H9 (cell line): ENCODE results near the gene BRSK2. TPM values are rescaled to one million over a fixed set of nuclear protein-coding genes. Genes with fewer than 3 reads are reported as not detected.

Experiments
- DNase-seq: peaks from one replicate; pipeline ENCODE4 v3.0.0-alpha.2; 2017
- H2AFZ ChIP-seq: one replicate; pipeline ENCODE4 v1.6.1; 2013; ENCODE audit warnings: mild to moderate bottlenecking, low read length, control low read depth, moderate library complexity
- H2AK5ac ChIP-seq: 2 replicates; pipeline ENCODE4 v1.6.1; 2013; ENCODE audit warnings: low read length, control low read depth, mixed read lengths; ENCODE audit not compliant: insufficient read length
- H2BK120ac ChIP-seq: one replicate; pipeline ENCODE4 v1.6.1; 2013; ENCODE audit warnings: low read depth, mild to moderate bottlenecking, low read length, control low read depth, inconsistent platforms; ENCODE audit not compliant: poor library complexity, severe bottlenecking
- H2BK12ac ChIP-seq: 2 replicates; pipeline ENCODE4 v1.6.1; 2013; ENCODE audit warnings: low read length, control low read depth, mixed read lengths, low read depth; ENCODE audit not compliant: insufficient read length
- H2BK15ac ChIP-seq: 2 replicates; pipeline ENCODE4 v1.6.1; 2013; ENCODE audit warnings: low read depth, low read length, control low read depth
- H2BK20ac ChIP-seq: one replicate; pipeline ENCODE4 v1.6.1; 2013; ENCODE audit warnings: low read depth, mild to moderate bottlenecking, low read length, control low read depth, inconsistent platforms; ENCODE audit not compliant: poor library complexity, severe bottlenecking
- H2BK5ac ChIP-seq: 2 replicates; pipeline ENCODE4 v1.6.1; 2013; ENCODE audit warnings: low read length, control low read depth, mixed read lengths; ENCODE audit not compliant: insufficient read length
- H3K14ac ChIP-seq: 2 replicates; pipeline ENCODE4 v1.6.1; 2013; ENCODE audit warnings: low read length, control low read depth; ENCODE audit not compliant: insufficient read depth
- H3K18ac ChIP-seq: 2 replicates; pipeline ENCODE4 v1.6.1; 2013; ENCODE audit warnings: low read depth, mild to moderate bottlenecking, mixed read lengths, low read length, control low read depth; ENCODE audit not compliant: insufficient read length
- H3K23ac ChIP-seq: 2 replicates; pipeline ENCODE4 v1.6.1; 2013; ENCODE audit warnings: low read length, control low read depth, mixed read lengths, low read depth; ENCODE audit not compliant: insufficient read length
- H3K23me2 ChIP-seq: 2 replicates; pipeline ENCODE4 v1.6.1; 2013; ENCODE audit warnings: low read depth, mild to moderate bottlenecking, mixed read lengths, low read length, control low read depth; ENCODE audit not compliant: insufficient read length, poor library complexity, severe bottlenecking
- H3K27ac ChIP-seq: 2 replicates; pipeline ENCODE4 v1.5.1; 2013; ENCODE audit warnings: low read length, control low read depth, mixed read lengths, low read depth; ENCODE audit not compliant: insufficient read length
- H3K27me3 ChIP-seq: 2 replicates; pipeline ENCODE4 v1.6.1; 2013; ENCODE audit warnings: low read length, control low read depth, inconsistent platforms; ENCODE audit not compliant: insufficient read depth
- H3K4ac ChIP-seq: 2 replicates; pipeline ENCODE4 v1.6.1; 2013; ENCODE audit warnings: low read depth, mild to moderate bottlenecking, control low read depth, inconsistent platforms, low read length, moderate library complexity
- H3K4me1 ChIP-seq: 2 replicates; pipeline ENCODE4 v1.6.1; 2013; ENCODE audit warnings: low read length, control low read depth, inconsistent platforms; ENCODE audit not compliant: insufficient read depth
- H3K4me2 ChIP-seq: 2 replicates; pipeline ENCODE4 v1.6.1; 2013; ENCODE audit warnings: low read length, control low read depth, mixed read lengths; ENCODE audit not compliant: insufficient read length, insufficient read depth
- H3K56ac ChIP-seq: 2 replicates; pipeline ENCODE4 v1.6.1; 2013; ENCODE audit warnings: low read depth, mild to moderate bottlenecking, mixed read lengths, low read length, control low read depth; ENCODE audit not compliant: insufficient read length
- H3K79me1 ChIP-seq: 2 replicates; pipeline ENCODE4 v1.6.1; 2013; ENCODE audit warnings: low read depth, mild to moderate bottlenecking, moderate library complexity, low read length, control low read depth, inconsistent platforms; ENCODE audit not compliant: insufficient read depth, poor library complexity, severe bottlenecking
- H3K79me2 ChIP-seq: 2 replicates; pipeline ENCODE4 v1.6.1; 2013; ENCODE audit warnings: low read length, control low read depth, inconsistent platforms; ENCODE audit not compliant: insufficient read depth
- H3K9ac ChIP-seq: 2 replicates; pipeline ENCODE4 v1.6.1; 2013; ENCODE audit warnings: low read length, control low read depth, mixed read lengths; ENCODE audit not compliant: insufficient read length; ENCODE audit errors: extremely low read depth
- H3K9me3 ChIP-seq: one replicate; pipeline ENCODE4 v1.6.1; 2013; ENCODE audit warnings: low read depth, low read length, inconsistent platforms; ENCODE audit not compliant: control insufficient read depth
- H3T11ph ChIP-seq: one replicate; pipeline ENCODE4 v1.6.1; 2013; ENCODE audit warnings: mild to moderate bottlenecking, low read length, control low read depth, inconsistent platforms
- H4K20me1 ChIP-seq: one replicate; pipeline ENCODE4 v1.6.1; 2013; ENCODE audit not compliant: control insufficient read depth, insufficient read length, insufficient read depth
- H4K5ac ChIP-seq: 2 replicates; pipeline ENCODE4 v1.6.1; 2013; ENCODE audit warnings: low read depth, mild to moderate bottlenecking, mixed read lengths, low read length, control low read depth; ENCODE audit not compliant: insufficient read length
- H4K8ac ChIP-seq: replicated peaks from 2 replicates; pipeline ENCODE4 v1.6.1; 2013; ENCODE audit warnings: low read length, control low read depth, mixed read lengths, low read depth; ENCODE audit not compliant: insufficient read length
- H4K91ac ChIP-seq: 2 replicates; pipeline ENCODE4 v1.6.1; 2013; ENCODE audit warnings: low read depth, mild to moderate bottlenecking, moderate library complexity, mixed read lengths, low read length, control low read depth; ENCODE audit not compliant: insufficient read length
- H3K27ac Mint-ChIP-seq, 3 experiments: 2 replicates in 2 of 3; 3 replicates in 1 of 3; pipeline ENCODE4 v1.8.0; 2020 to 2021; ENCODE audit warnings: mixed read lengths in 3 of 3, mild to moderate bottlenecking in 1 of 3, moderate library complexity in 1 of 3
- H3K27me3 Mint-ChIP-seq: 2 replicates; pipeline ENCODE4 v1.8.0; 2021; ENCODE audit warnings: low read depth, mild to moderate bottlenecking, moderate library complexity, mixed read lengths
- H3K36me3 Mint-ChIP-seq, 3 experiments: 2 replicates in 2 of 3; 3 replicates in 1 of 3; pipeline ENCODE4 v1.8.0; 2020 to 2021; ENCODE audit warnings: low read depth in 3 of 3, mixed read lengths in 3 of 3; ENCODE audit not compliant: insufficient read depth in 1 of 3
- H3K4me1 Mint-ChIP-seq, 2 experiments: 2 replicates each; pipeline ENCODE4 v1.8.0; 2020; ENCODE audit warnings: mixed read lengths in 2 of 2
- H3K4me3 Mint-ChIP-seq, 2 experiments: 2 replicates in 1 of 2; 3 replicates in 1 of 2; pipeline ENCODE4 v1.8.0; 2020 to 2021; ENCODE audit warnings: mild to moderate bottlenecking in 2 of 2, mixed read lengths in 2 of 2, moderate library complexity in 1 of 2
- H3K9me3 Mint-ChIP-seq, 2 experiments: 2 replicates in 1 of 2; 3 replicates in 1 of 2; pipeline ENCODE4 v1.8.0; 2020; ENCODE audit warnings: mild to moderate bottlenecking in 2 of 2, mixed read lengths in 2 of 2, moderate library complexity in 1 of 2
- WGBS: extraction: QIAGEN DNeasy Blood & Tissue Kit; methylation state at CpG from one replicate; pipeline ENCODE4 v1.1.7; 2013; ENCODE audit warnings: missing lambda C conversion rate, low lambda C conversion rate, mixed read lengths; ENCODE audit not compliant: insufficient read length; ENCODE audit errors: extremely low coverage; 5-methylcytosine and 5-hydroxymethylcytosine counted together
- total RNA-seq: library from RNA; stranded (reverse); gene quantifications from 2 replicates; pipeline ENCODE4 v1.2.1, GENCODE V29; 2021
- TF ChIP-seq, protein P1 (sequence below): fragments of 200-600 bp; sonication (generic); conservative IDR thresholded peaks from 3 replicates; pipeline ENCODE4 v1.8.0; 2021; ENCODE audit warnings: antibody characterized with exemption, mild to moderate bottlenecking

The BRSK2 gene
- total RNA-seq, 1 experiment from 2014 or later, result 28.4 TPM

DNA sequence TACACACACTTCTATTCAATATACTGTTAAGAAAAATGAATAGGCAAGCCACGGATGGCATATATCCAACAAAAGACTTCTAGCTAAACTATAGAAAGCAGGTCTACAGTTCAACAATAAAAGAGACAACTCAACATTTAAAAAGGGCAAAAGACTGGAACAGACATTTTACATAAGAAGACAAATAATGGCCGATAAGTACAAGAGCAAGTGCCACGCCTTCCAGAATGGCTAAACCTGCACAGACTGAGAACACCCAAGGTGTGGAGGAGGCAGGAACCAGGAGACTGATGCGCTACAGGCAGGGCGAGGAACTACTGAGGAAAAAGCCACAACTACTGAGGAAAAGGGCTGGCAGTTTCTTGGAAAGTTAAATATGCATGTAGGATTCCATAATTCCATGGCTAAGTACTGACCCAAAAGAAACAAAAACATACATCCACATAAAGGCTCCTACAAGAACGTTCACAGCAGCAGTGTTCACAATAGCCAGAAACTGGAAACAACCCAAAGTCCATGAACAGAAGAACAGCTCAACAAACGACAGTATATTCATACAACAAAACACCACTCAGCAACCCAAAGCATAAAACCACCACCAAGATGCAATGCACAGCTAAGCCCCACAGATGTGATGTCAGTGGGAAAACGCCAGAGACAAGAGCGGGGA is 106.5 kb downstream of the BRSK2 start:
- no peak overlapping the region for H3K27ac ChIP-seq
- Mint-ChIP-seq H3K36me3 (peaks cover 3 to 15% (median 5%) of the 10 kb centered on the region in 3 experiments), H3K4me3 (no peak overlapping the region), H3K9me3 (peaks cover 8 to 15% of the 10 kb centered on the region in 2 experiments; a peak in 4 of 5 replicates), H3K27me3 (peaks cover 4% of the 10 kb centered on the region), H3K4me1 (peaks cover 11 to 18% of the 10 kb centered on the region in 2 experiments), H3K27ac (no peak overlapping the region)
- H3K79me2 ChIP-seq, result no peaks in the 10 kb centered on the region; the same call in 1 of the 2 replicates
- DNase-seq, result no peak
- H2BK5ac ChIP-seq, result no peak overlapping the region
- no peak overlapping the region for H3K18ac ChIP-seq
- no peak overlapping the region for H2AFZ ChIP-seq
- H4K8ac ChIP-seq, result no peak overlapping the region
- H2AK5ac ChIP-seq, result no peak overlapping the region
- no peaks in the 10 kb centered on the region for H3K27me3 ChIP-seq
- no peak overlapping the region for H2BK15ac ChIP-seq
- H4K20me1 ChIP-seq, result peaks cover 2% of the 10 kb centered on the region
- no peak overlapping the region for H2BK20ac ChIP-seq
- H2BK12ac ChIP-seq, result no peak overlapping the region
- H3K23ac ChIP-seq, result no peak overlapping the region
- TF ChIP-seq, protein P1, sequence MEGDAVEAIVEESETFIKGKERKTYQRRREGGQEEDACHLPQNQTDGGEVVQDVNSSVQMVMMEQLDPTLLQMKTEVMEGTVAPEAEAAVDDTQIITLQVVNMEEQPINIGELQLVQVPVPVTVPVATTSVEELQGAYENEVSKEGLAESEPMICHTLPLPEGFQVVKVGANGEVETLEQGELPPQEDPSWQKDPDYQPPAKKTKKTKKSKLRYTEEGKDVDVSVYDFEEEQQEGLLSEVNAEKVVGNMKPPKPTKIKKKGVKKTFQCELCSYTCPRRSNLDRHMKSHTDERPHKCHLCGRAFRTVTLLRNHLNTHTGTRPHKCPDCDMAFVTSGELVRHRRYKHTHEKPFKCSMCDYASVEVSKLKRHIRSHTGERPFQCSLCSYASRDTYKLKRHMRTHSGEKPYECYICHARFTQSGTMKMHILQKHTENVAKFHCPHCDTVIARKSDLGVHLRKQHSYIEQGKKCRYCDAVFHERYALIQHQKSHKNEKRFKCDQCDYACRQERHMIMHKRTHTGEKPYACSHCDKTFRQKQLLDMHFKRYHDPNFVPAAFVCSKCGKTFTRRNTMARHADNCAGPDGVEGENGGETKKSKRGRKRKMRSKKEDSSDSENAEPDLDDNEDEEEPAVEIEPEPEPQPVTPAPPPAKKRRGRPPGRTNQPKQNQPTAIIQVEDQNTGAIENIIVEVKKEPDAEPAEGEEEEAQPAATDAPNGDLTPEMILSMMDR, result no peak
- no peaks in the 10 kb centered on the region for H3K9me3 ChIP-seq
- H3K4me2 ChIP-seq, result no peak overlapping the region
- H3K14ac ChIP-seq, result no peak overlapping the region
- H3K79me1 ChIP-seq, result peaks cover 3% of the 10 kb centered on the region
- H4K91ac ChIP-seq, result no peak overlapping the region
- no peaks in the 10 kb centered on the region for H3K23me2 ChIP-seq
- H3T11ph ChIP-seq, result no peak overlapping the region
- no peak overlapping the region for H3K56ac ChIP-seq
- H4K5ac ChIP-seq, result no peak overlapping the region
- H3K4ac ChIP-seq, result no peak overlapping the region
- no peaks in the 10 kb centered on the region for H3K4me1 ChIP-seq
- H3K9ac ChIP-seq, result no peak overlapping the region
- no peak overlapping the region for H2BK120ac ChIP-seq
- WGBS, result no CpG with 5 or more reads among the region's 9 CpGs
